NCI-H2029 (cell line): ENCODE data around the gene SLC25A23.
"Not testable (repeated sequence)": the region's sequence is repeated elsewhere in the genome, so short reads cannot be mapped to it uniquely, and the experiment has no call there.

ENCODE experiments used
- DNase-seq: peaks from one replicate; lab custom pipeline; 2025; lab: John Stamatoyannopoulos, UW

SLC25A23 gene

GRCh38 chr19:6457958-6458694 lies 1.5 kb downstream of the SLC25A23 start:
- DNase-seq: no peak

GRCh38 chr19:6455924-6456323 lies 3.7 kb downstream of the SLC25A23 start:
- no peak for DNase-seq

GRCh38 chr19:6453951-6454565 lies 5.5 kb downstream of the SLC25A23 start:
- no peak for DNase-seq

GRCh38 chr19:6452899-6453298 lies 6.7 kb downstream of the SLC25A23 start:
- no peak for DNase-seq

- no peak for DNase-seq
Measured at GRCh38 chr19:6452223-6452614, 7.4 kb downstream of the SLC25A23 start.

GRCh38 chr19:6451583-6452222 lies 7.9 kb downstream of the SLC25A23 start:
- no peak for DNase-seq

- DNase-seq: no peak
Measured at GRCh38 chr19:6450166-6450565, 9.4 kb downstream of the SLC25A23 start.

- no peak for DNase-seq
Measured at GRCh38 chr19:6448045-6448444, 11.5 kb downstream of the SLC25A23 start.

- DNase-seq: no peak
Measured at GRCh38 chr19:6446452-6446851, 13.1 kb downstream of the SLC25A23 start.

GRCh38 chr19:6443986-6444385 lies 15.6 kb downstream of the SLC25A23 start:
- no peak for DNase-seq

- no peak for DNase-seq
Measured at GRCh38 chr19:6442087-6442688, 17.4 kb downstream of the SLC25A23 start.

GRCh38 chr19:6440905-6441304 lies 18.7 kb downstream of the SLC25A23 start:
- no peak for DNase-seq

GRCh38 chr19:6439743-6440142 lies 19.8 kb downstream of the SLC25A23 start:
- DNase-seq: no peak

GRCh38 chr19:6433663-6434062 lies 25.9 kb downstream of the SLC25A23 start, which contains the start of gene SLC25A41:
Gene SLC25A41 (minus strand): TSS chr19:6433763. CDS start chr19:6433693, 70 bp downstream.
- DNase-seq: no peak

- no peak for DNase-seq
Measured at GRCh38 chr19:6433165-6433564, 26.4 kb downstream of the SLC25A23 start.

GRCh38 chr19:6431891-6432290 lies 27.7 kb downstream of the SLC25A23 start:
- no peak for DNase-seq

GRCh38 chr19:6429419-6430221 lies 30.0 kb downstream of the SLC25A23 start:
- DNase-seq: no peak

GRCh38 chr19:6428692-6429418 lies 30.7 kb downstream of the SLC25A23 start:
- not testable (repeated sequence) for DNase-seq

- DNase-seq: no peak
Measured at GRCh38 chr19:6427131-6427530, 32.5 kb downstream of the SLC25A23 start.

GRCh38 chr19:6425732-6426620 lies 33.6 kb downstream of the SLC25A23 start:
- no peak for DNase-seq
